ENCODE data around the gene SMIM43.

GRCh38 chr4:121736735-121737351 lies 28.1 kb downstream of the SMIM43 start:
- peak; percentile 40 to 61 for TF ChIP-seq CTCF (IDR thresholded peaks at IDR 0.05; ENCODE audit: extremely low read depth in 1 of 2, insufficient read depth in 1 of 2, low read depth in 1 of 2, low read length in 2 of 2)
- no peak for TF ChIP-seq POLR2A (IDR thresholded peaks at IDR 0.05; ENCODE audit: low read depth, low read length)
- TF ChIP-seq POLR2AphosphoS5 (IDR thresholded peaks at IDR 0.05; ENCODE audit: insufficient read depth, low read depth, low read length), result no peak
- TF ChIP-seq MYC (IDR thresholded peaks at IDR 0.05; ENCODE audit: low read depth, low read length), result no peak
- TF ChIP-seq MAX (IDR thresholded peaks at IDR 0.05; ENCODE audit: insufficient read depth, insufficient read length), result no peak
- TF ChIP-seq GATA2 (IDR thresholded peaks at IDR 0.05; ENCODE audit: insufficient read depth, insufficient read length, low read depth, low read length), result peak; percentile 40
- TF ChIP-seq EZH2 (IDR thresholded peaks at IDR 0.05; ENCODE audit: borderline replicate concordance, low read depth, low read length, severe bottlenecking), result no peak

Data from endothelial cell of umbilical vein (primary cell).